NCI-H524 (cell line): ENCODE results near the gene NOP14.
"Not testable (repeated sequence)": the region's sequence is repeated elsewhere in the genome, so short reads cannot be mapped to it uniquely, and the experiment has no call there.

Experiments
- DNase-seq, 2 experiments: peaks; one replicate each; lab custom pipeline; 2025; lab: John Stamatoyannopoulos, UW

NOP14 gene

DNA sequence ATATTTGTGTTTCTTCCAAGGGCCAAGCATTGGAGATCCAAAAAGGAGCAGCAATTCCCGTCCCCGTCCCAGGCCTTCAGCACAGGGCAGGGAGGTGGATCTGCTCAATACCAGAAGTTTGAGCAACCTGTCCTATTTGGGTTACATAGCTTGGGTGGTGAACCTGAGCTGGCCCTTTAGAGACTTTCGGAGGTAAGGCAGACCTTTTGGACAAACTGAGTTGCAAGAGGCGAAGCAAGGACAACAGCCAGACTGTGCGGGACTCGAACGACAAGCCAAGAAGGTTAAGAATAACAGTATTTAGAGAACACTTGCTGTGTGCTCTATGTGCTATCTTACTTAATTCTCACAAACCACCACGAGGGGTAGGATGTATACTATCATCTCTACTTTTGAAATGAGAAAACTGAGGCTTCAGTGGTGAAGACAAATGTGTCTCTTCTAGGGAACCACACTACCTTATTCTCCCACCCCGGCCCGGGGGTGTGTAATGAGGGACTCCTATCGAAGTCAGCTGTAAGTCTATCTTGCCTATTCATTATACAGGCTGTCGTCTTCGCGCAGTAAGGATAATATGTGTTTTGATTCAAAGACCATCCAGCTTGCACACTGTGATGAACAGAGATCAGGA is 1.3 kb downstream of the NOP14 start:
- DNase-seq: peak in 1 of 2 experiments; percentile 21

DNA sequence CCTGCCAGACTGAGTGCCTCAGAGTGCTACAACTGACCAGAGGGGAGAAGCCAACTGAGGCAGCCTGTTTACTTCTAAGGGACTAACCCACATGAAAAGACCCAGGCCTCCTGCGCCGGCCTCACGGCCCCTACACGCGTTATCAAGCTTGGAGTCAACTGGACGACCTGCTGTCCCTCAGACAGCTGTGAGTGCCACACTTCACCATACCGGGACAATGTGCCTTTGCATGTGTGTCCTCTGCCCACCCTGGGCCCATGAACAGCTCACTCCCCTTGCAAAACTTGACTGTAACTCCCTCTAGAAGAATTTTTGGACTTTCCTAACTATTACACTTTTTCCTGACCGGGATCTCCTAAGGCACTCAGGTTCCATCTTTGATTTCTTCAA is 1.8 kb downstream of the NOP14 start:
- peak in 1 of 2 experiments; percentile 27 for DNase-seq

DNA sequence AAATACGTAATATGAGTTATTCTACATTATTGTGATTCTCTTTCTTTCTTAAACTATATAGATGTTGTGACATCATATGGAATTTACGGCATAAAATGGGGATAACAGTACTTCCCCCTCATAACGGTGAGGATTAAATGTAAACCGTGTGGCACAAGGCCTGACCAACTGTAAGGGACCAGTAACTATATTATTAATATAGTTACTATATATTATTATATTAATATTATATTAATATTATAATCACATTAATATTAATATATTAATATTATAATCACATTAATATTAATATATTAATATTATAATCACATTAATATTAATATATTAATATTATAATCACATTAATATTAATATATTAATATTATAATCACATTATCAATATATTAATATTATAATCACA is 2.8 kb downstream of the NOP14 start:
- DNase-seq: not testable (repeated sequence)

DNA sequence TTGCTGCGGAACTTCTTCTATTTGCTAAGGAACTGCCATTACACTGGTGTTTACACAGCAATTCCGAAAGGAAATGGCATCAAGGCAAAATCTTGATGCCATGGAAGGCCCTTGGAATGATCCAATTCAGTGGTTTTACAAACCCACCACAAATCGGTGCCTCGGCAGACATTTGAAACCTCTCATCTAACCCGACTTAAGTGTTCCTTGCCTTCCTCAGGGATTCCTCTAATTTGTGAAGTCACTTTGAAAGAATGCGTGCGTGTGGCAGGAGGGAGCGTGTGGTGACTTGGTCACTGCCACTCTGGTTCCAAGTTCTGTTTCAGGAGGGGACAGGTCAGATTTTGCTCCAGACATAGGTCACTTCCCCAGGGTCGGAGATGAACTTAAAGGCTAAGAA is 4.8 kb downstream of the NOP14 start:
- DNase-seq: no peak

GRCh38 chr4:2955186-2956044 is 7.8 kb downstream of the NOP14 start:
- not testable (repeated sequence) for DNase-seq

- no peak for DNase-seq
Observed at GRCh38 chr4:2954358-2955185, 8.6 kb downstream of the NOP14 start.

DNA sequence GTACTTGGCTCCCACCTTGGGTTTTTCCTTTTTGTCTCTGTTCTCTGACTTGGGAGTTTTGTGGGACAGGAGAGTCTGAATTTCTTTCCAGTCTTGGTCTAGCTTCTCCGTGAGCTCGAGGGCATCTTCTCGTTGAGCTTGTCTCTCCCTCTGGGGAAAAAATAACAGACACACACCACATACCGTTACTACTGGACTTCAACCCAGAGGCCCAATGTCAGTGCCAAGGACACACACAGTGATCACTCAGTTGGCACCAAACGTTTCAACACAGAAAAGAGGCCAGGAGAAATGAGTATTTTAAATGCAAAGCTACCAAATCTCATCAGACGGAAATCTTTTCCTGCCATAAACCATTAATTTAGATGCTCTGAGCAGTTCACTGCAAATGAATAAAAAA is 9.7 kb downstream of the NOP14 start:
- DNase-seq: no peak

GRCh38 chr4:2950221-2950989 is 12.8 kb downstream of the NOP14 start:
- no peak for DNase-seq

DNA sequence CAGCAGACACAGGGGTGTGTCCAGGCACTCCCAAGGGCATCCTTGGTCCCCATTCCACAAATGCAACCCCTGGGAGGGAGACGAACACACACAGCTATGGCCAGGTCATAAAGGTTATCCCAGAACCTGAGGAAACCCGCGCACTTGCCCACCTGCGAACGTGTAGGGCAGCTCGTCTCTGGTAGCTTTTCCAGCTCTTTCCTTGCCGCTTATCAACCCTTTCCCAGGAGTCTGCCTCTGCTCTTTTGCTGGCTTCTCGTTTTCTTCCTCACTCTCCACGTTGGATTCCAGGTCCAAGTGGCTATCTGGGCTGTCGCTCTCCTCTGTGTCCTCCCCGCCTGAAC is 13.5 kb downstream of the NOP14 start:
- no peak for DNase-seq

DNA sequence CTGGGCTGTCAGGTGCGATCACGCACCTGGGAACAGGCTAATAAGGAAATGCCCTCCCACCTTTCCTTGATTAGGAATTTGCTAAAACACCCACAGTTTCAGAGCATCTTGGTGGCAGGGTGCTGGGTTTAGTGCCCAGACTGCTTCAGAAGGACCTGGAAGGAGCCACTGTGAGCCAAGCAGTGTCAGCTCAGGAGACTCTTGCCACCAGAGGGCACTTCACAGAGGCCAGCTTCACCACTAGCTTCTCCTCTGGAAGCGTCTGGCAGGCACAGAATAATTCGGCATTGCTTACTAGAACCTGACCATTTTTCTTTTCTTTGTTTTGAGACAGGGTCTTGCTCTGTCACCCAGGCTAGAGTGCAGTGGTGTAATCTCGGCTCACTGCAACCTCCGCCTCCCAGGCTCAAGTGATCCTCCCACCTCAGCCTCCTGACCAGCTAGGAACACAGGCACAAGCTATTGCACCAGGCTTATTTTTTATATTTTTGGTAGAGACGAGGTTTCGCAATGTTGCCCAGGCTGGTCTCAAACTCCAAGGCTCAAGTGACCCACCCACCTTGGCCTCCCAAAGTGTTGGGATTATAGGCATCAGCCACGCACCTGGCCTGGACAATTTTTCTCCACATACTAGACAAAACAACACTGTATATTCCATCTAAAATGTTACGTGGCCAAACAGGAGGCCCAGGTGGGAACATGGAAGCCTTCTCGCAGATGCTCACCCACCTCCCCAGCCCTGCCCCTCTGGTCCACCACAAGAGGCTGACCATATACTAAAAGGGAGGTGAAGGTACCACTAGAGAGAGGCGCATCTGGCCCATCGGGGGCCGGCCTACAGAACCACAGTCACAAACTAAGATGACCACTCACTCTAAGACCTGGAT is 14.1 kb downstream of the NOP14 start:
- DNase-seq: peak in 1 of 2 experiments; percentile 33

DNA sequence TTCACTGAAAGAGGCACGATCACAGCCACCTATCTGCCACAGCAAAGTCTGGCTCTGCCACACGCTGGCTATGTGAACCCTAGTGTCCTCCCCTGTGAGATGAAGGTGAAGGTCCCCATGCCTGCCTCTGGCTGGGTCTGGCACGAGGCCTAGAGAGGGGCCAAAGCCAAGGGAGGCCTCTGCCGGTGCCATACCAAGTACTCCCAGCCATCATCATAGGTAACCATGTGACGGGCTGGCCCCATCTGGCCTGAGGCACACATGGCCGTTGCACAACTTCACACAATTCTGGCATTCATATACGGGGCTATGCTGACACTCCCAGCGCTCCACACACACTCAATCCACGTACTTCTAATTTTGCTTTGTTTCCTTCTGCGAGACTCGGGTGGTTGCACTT is 15.3 kb downstream of the NOP14 start:
- DNase-seq: no peak

GRCh38 chr4:2946812-2947600 is 16.2 kb downstream of the NOP14 start:
- DNase-seq: no peak

DNA sequence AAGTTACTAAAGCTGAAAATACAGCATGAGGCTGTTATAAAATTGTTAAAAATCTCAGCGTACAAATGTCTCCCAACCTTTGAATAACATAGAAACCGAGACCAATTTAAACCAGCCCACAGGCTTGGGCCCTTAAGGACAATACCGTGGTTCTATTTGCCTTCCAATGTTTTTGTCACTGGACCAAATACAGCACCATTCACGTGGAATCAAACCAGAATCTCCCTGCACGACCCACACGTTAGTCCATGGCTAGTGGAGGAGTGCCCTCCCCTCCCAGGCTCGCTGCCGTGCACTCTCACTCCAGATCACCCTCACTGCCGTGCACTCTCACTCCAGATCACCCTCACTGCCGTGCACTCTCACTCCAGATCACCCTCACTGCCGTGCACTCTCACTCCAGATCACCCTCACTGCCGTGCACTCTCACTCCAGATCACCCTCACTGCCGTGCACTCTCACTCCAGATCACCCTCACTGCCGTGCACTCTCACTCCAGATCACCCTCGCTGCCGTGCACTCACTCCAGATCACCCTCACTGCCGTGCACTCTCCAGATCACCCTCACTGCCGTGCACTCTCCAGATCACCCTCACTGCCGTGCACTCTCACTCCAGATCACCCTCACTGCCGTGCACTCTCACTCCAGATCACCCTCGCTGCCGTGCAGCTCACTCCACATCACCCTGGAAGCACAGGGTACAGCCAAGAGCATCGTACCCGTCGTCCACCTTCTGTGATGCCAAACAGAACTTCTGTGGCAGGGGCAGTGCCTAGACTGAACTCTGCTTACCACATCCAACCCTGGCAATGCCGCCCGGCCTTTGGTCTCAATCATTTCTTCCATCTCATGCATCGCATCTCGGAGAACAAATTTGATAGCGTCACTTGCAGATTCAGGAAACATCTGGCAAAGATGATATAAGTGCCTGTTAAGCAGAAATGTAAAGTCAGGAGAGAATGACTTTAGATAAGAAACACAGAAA is 17.3 kb downstream of the NOP14 start:
- DNase-seq: not testable (repeated sequence)

- DNase-seq: no peak
Observed at GRCh38 chr4:2944586-2945526, 18.4 kb downstream of the NOP14 start.

- DNase-seq: no peak
Observed at GRCh38 chr4:2944091-2944482, 19.1 kb downstream of the NOP14 start.

- no peak for DNase-seq
Observed at GRCh38 chr4:2943364-2944090, 19.7 kb downstream of the NOP14 start.
